ENCODE data around the gene PNRC1.
"Not testable (repeated sequence)": the region's sequence is repeated elsewhere in the genome, so short reads cannot be mapped to it uniquely, and the experiment has no call there.

Gene PNRC1

DNA sequence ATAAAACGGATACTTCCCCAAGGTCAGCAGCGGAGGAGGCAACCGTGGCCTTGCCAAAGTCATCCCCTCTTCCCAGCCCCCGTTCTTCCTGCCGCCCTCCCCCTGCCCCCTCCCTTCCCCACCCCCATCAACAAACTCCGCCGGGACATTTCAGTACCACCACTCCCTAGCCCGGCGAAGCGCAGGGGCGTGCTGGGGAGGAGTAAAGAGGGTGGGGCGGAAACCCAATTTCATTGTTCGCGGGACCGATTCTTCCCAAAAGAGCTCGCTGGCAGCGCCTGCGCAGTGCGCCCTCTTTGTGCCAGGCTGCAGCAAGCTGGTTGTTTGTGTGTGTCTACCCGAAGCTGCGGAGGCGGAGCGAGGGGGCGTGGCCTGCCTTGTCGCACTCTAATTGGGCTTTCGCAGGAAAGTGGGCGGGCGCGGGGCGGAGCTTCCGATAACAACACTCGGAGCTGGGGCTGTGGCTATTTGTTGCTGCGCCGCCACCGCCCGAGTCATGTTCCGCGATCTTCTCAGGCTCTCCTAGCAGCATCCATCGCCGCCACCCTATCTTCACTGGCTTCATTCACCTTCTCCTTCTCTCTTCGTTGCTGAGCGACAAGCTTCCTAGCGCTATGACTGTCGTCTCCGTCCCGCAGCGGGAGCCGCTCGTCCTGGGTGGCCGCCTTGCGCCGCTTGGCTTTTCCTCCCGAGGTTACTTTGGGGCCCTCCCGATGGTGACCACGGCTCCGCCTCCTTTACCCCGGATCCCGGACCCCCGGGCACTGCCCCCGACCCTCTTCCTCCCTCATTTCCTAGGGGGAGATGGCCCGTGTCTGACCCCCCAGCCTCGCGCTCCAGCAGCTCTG, at the start of gene PNRC1:
TSS of gene PNRC1 (plus strand) at position 471 of the 848 bp plus-strand sequence. CDS start at position 615, 144 bp downstream.
- peak; percentile 99 for DNase-seq (ENCODE audit: low spot score)

DNA sequence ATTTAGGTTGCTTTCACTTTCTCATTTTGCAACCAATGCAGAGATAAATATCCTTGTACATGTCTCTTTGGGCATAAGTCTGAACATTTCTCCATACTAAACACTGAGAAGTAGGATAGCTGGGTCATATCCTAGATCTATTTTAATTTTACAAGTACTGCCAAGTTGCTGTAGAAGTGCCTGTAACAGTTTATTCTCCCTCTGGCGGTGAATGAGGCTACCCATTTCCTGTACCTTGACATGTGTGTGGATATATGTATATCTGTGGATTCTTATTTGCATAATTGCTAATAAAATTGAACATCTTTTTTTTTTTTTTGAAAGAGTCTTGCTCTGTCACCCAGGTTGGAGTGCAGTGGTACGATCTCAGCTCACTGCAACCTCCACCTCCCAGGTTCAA, 48.0 kb upstream of the PNRC1 start:
- DNase-seq (ENCODE audit: low spot score), result no peak

DNA sequence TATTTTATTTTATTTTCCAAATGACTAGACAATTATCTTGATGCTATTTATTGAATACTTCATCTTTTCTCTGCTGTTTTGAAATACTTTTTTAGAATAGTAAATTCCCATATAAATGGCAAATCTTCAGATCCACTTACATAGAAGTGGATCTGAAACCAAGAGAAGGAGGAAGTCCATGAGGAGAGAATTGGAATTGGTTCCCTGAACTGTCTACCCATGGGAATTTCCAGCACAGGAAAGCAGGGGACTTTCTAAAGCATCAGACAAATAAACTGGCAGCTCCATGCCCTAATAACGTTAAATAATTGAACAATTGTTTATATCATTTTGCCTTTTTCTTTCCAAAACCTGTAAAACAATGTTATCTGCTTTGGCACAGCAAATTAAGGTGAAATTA, 47.1 kb upstream of the PNRC1 start:
- DNase-seq (ENCODE audit: low spot score), result no peak

DNA sequence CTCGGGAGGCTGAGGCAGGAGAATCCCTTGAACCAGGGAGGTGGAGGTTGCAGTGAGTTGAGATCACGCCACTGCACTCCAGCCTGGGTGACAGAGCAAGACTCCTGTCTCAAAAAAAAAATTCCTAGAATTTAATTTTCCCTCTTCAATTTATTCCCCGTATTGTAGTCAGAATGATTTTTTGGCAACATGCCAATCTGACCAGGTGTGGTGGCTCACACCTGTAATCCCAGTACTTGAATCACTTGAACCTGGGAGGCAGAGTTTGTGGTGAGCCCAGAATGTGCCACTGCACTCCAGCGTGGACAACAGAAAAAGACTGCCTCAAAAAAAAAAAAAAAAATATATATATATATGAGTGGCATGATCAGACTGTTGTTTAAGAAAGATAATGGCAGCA, 46.4 kb upstream of the PNRC1 start:
- not testable (repeated sequence) for DNase-seq (ENCODE audit: low spot score)

DNA sequence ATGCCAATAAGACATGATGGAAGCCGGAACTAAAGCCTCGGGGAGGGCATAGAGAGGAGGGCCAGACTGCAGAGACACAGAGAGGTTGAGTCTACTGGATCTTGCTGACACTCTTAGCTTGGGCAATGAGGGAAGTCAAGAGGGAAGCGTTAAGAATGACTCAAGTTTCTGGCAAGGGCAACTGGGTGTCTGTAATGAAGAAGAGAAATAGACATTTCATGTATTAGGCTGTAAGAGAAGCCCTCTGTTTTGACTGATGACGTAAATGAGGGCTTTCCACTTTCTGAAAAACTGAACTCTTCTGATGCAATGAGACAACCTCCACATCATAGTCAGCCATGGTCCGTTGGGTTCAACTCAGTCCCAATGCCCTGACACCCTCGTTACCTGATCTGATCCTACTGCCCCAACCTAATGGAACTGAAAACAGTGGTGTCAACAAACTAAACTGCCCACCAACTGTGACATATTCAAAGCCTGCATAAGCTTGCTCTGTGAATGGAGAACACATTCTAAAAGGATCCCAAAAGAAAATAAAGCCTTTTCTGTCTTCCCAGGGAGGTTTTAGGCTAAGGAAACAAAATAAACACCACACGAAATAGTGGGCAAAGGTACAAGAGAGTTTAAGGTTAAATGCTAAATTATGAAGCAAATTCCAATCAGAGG, 45.8 kb upstream of the PNRC1 start:
- peak; percentile 74 for DNase-seq (ENCODE audit: low spot score)

DNA sequence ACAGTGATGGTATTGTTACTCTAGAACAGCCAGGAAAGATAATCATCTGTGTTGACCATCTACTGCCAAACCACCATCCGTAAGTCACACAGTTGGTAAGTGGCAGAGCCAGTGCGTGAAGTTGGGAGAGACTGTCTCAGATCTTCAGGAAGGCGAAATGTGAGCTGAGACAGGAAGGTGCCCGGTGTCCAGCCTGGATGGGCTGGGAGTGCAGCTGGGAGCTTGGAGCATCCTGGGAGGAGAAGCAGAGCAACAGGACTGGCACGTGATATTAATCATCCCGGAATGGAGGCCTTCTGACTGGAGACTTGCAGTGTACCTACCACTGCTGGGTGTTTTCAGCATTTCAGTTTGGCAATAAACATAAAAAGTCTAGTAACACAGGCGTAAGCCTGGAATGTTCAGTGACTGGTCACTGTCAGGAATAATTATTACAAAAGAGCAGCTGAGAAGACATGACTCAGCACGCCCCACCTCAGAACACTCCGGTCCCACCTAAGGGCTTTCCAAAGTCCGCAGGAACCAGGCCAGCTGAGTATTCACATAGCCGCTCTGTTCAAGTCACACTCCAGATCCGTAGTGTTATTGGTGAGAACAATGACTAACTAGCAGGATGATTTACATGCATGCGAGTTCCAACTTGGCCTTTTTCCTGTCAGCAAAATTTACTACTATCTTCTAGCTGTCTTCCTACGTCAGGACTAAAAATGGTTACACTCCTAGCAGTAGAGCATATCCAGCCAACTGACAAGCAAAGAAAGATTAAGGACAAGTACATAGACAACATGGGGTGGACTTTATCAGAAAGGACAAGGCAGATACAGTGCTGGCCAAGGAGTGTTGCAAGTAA, 45.1 kb upstream of the PNRC1 start:
- DNase-seq (ENCODE audit: low spot score), result no peak

DNA sequence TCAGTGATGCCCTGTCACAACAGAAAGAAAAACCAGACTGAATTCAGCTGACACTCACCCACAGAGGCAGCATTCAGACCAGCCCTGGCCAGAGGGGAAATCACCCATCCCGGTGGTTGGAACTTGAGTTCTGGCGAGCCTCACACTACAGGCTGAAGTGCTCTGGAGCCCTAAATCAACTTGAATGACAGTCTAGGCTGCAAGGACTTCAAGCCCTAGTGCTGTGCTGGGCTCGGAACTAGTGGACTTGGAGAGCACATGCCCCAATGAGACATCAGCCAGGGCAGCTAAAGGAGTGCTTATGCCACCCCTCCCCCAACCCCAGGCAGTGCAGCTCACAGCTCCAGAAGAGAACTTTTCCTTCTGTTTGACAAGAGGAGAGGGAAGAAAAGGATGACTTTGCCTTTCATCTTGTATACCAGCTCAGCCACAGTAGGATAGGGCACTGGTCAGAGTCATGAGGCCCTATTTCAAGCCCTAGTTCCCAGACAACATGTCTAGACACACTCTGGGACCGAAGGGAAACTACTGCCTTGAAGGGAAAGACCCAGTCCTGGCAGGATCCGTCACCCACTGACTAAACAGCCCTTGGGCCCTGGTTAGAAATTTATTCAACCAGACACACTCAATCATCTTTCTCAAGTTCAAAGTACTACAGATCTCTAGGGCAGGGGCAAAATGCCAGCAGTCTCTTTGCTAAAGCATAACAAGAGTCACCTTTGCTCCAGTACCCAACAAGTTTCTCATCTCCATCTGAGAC, 43.2 kb upstream of the PNRC1 start:
- DNase-seq (ENCODE audit: low spot score), result no peak

DNA sequence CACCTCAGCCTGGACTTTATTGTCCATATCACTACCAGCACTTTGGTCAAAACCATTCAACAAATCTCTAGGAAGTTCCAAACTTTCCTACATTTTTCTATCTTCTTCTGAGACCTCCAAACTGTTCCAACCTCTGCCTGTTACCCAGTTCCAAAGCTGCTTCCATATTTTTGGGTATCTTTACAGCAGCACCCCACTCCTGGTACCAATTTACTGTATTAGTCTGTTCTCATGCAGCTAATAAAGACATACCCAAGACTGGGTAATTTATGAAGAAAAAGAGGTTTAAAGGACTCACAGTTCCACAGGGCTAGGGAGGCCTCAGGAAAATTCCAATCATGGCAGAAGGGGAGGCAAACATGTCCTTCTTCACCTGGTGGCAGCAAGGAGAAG, 42.7 kb upstream of the PNRC1 start:
- not testable (repeated sequence) for DNase-seq (ENCODE audit: low spot score)

DNA sequence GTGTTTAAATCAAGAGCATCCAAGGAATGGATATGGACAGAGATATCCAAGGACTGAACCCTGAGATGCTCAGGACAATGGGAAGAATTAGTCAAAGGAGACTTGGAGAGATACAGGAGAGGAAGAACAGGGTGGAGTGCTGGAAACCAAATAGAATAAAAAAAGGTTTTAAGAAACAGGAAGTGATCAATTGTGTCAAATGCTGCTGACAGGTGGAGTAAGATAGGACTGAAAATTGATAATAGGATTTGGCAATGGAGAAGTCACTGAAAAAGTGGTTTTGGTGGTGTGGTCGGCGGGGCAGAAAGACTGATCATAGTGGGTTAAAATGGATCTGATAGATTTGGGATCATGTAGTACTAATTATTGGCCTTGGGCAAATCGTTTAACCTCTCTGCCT, 37.9 kb upstream of the PNRC1 start:
- no peak for DNase-seq (ENCODE audit: low spot score)

DNA sequence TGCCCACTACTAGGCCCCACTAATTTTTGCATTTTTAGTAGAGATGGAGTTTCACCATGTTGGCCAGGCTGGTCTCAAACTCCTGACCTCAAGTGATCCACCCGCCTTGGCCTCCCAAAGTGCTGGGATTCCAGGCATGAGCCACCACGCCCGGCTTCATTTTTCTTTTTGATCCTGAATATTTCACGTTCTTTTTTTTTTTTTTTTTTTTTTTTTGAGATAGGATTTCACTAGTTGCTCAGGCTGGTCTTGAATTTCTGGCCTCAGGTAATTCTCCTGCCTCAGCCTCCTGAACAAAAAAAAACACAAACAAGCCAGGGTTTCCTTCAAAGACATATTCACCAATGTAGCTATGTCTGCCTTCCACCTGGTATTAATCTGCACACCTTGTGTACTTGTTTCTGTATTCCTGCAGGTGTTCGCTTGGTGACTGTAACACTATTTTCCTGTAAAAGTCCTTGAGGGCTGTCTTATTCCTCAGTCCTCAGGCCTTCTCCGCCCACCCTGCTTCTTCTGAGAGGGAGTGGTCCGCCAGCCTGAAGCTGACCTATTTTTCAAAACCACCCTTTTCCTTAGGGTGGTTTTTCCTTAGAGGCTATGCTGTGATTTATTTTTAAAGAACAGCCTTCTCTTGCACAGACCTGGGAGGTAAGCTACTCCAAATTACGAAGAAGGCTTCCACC, 36.1 kb upstream of the PNRC1 start:
- no peak for DNase-seq (ENCODE audit: low spot score)

DNA sequence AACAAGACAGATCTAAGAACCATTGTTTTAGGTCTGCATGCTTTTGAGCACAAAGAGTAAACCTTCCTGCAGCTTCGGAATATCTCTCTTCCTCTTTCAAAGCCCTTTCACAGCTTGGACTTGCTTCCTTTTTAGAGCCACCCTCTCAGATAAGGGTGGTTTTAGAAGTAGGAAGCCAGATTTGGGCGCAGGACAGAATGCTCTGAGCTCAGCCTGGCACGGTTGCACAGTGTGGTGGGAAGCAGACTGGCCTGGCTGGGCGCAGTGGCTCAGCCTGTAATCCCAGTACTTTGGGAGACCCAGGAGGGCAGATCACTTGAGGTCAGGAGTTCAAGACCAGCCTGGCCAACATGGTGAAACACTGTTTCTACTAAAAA, 35.6 kb upstream of the PNRC1 start:
- DNase-seq (ENCODE audit: low spot score), result peak; percentile 80

DNA sequence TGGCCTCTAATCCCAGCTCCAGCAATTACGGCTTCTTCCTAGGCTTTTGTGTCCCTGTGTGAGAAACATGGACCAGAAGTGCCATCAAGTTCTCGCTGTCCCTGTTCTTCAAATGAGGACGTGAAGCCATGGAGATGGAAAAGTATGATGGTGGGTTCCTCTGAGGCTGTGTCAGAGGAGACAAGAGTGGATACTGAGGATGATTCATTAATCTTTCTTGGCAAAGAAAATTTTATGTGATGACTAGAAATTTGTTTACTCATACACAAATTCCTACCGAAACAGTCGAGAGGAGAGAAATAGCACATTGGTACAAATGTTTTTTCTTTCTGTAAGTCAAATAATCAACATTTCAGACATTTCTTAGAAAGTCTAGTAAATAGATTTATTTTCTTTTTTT, 35.0 kb upstream of the PNRC1 start:
- DNase-seq (ENCODE audit: low spot score), result no peak

DNA sequence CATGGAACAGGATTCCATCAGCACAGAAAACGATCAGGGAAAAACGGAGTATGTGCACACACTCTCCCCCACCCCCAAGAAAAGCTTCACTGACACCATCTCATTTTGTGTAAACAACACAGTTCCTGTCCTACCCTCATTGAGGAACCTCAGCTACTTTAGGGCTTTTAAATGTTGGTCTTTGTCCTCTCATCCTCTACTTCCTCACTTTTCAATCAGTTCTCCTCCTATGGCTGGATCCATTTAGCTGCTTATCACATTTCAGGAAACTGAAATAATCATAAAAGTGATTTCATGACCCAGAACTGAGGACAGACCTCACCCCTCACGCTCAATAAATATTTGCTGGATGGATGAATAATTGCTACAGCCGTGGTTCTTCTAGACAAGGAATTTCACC, 33.1 kb upstream of the PNRC1 start:
- no peak for DNase-seq (ENCODE audit: low spot score)

DNA sequence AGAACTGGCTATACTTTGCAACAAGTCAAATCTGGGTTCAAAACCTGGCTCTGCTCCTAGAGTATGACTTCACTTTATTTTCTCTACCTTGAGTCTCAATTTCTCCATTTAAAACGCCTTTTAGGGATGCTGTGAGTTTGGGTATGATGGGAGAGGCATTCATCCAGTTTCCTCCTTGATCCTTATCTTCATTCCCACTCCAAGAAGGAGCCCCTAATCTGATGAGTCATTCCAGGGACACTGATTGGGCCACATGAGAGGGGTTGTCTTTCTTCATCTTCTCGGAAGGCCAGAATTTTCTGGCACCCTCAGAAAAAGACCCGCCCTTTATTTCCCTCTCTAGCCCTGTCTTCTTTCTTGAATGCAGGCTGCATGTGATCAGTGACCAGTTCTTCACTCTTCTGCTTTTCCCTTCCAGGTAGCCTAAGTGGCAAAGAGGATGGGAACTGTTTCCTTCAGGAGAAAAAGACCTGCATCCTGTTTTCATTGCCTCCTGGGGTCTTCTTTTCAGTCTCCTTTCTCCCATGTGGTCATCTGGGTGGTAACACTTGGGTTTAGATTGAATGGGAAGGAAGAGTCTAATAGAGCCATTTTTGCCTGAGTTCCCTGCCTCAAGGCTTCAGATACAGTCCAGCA, 32.1 kb upstream of the PNRC1 start:
- no peak for DNase-seq (ENCODE audit: low spot score)

DNA sequence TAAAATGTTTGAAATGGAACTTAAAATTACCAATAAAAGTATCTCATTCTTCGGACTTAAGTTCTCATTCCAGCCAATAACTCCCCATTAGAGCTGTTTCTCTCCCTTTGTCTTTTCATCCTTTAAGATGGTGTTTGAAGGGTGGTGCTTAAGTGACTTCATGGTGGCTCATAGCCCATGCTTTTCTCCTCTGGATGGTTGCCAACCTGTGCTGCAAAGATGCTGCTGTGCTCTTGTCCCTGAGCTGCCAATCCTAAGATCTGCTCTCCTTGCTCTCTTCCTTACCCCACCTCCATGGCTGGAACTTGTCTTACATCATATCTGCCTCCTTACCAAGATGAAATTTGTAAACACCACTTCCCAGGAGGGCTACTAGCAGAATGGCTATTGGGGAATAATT, 31.6 kb upstream of the PNRC1 start:
- DNase-seq (ENCODE audit: low spot score), result no peak

DNA sequence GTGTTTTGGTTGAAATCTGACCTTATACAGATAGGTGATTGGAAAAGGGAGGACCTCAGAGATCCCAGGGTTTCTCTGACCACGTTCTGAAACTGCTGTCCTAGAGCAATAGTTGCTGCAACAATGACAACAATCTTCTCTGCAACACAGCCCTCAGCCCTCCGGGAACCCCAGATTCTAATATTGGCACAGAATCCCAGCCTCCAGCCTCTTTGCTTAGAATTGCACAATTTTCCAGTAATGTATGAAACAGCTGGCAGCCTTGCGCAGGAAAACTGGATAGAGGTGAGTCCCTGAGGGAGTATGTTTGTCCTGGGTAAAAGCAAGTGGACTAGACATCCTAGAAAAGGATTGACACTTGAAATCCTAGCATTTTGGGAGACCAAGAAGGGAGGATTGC, 30.4 kb upstream of the PNRC1 start:
- DNase-seq (ENCODE audit: low spot score), result no peak

DNA sequence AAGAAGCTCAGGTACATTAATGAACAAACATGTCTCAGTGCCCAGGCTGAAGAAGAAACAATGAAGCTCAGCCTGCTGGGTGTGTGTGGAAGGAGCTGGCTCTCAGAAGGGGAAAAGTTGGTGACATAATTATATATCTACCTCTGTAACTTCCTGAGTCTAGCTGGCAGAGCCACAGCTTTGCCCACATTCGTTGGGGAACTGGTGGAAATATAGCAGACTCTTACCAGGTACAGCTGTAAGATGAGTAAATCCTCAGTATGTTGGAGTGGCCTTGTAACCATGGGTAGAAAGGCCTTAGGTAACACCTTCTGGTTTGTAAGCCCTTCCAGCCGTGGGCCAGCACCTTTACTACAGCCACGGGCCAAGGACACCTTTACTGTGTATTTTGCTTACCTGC, 29.9 kb upstream of the PNRC1 start:
- no peak for DNase-seq (ENCODE audit: low spot score)

DNA sequence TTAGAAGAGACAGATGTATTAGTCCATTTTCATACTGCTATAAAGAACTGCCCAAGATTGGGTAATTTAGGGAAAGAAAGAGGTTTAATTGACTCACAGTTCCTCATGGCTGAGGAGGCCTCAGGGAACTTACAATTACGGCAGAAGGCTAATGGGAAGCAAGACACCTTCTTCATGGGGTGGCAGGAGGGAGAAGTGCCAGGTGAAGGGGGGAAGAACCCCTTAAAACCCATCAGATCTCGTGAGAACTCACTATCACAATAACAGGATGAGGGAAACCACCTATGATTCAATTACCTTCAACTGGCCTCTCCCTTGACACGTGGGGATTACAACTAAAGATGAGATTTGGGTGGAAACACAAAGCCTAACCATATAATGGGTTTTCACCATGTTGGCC, 28.9 kb upstream of the PNRC1 start:
- DNase-seq (ENCODE audit: low spot score), result no peak

DNA sequence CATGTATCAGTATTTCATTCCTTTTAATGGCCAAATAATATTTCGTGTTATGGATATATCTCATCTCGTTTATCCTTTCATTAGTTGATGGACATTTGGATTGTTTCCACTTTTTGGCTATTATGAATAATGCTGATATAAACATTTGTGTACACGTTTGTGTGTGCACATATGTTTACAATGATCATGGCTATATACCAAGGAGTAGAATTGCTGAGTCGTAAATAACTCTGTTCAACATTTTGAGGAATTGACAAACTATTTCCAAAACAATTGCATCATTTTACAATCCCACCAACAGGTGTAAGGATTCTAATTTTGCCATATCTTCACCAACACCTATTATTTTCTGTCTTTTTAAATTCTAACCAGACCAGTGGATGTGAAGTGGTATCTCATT, 26.3 kb upstream of the PNRC1 start:
- DNase-seq (ENCODE audit: low spot score), result no peak

DNA sequence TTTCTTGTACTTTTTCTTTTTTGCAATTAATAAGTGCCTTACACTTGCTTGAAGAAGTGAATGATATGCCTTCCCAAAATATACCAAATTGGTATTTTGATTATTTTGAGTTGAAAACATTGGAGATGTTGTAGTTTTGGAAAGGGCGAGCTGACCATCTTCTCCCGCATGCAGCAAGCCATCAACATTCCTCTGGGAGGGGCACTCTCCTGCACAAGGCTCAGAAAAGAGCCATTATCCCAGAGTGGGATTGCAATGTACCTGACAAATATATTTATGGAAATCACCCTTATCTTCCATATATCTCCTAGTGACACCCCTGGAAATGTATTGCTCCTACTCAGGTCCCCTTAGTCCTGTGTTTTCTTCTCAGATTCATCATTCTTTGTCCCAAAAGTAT, 22.8 kb upstream of the PNRC1 start:
- DNase-seq (ENCODE audit: low spot score), result no peak

DNA sequence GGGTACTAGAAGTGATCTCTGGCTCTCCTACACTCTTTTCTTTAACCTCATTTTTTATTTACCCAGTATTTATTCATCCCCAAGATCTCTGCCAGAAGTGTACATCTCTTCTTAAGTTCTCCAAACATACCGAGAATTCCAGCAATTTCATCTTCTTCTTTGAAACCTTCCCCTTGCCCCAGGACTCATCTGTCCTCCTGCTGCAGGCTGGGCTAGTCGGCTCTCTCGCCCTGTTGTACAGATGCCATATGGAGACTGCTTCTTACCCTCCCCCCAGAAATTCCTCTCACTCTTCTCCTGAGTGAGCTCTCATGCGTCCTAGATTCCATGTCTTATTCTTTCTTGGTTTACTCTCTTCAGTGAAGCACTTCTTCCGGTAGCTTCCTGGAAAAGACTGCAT, 21.9 kb upstream of the PNRC1 start:
- no peak for DNase-seq (ENCODE audit: low spot score)

All from pons (tissue), 1 donor.